Left cardiac atrium (tissue), 4 donors: ENCODE results near the gene IGSF23. TPM values are rescaled to one million over a fixed set of nuclear protein-coding genes. Genes with fewer than 3 reads are reported as not detected.
A peak's percentile ranks its signal among the peaks of the same experiment; 100 is the strongest.
"Not testable (repeated sequence)": the region's sequence is repeated elsewhere in the genome, so short reads cannot be mapped to it uniquely, and the experiment has no call there.

ENCODE experiments used
- ATAC-seq, 2 donors: fragments of 200-7000 bp; cut with Tn5 transposase; one replicate each; pipeline ENCODE4 v1.9.1; 2020; ENCODE audit warnings: mild to moderate bottlenecking in 2 of 2, moderate library complexity in 2 of 2
- DNase-seq: peaks from one replicate; pipeline ENCODE4 v3.0.0-alpha.2; 2020
- intact Hi-C, 2 donors: fragments of 100-400 bp; cut with DNase I; formaldehyde crosslinking; loops; one replicate each; pipeline versions ENCODE4 v1.14.1 to v1.15.1; 2022 to 2023
- microRNA-seq, 2 donors: library from miRNA; unstranded; fragments of <30 nt; microRNA quantifications; one replicate each; pipeline ENCODE4 v1.2.0, GENCODE V29; 2020
- total RNA-seq, 2 donors: library from RNA; stranded (reverse); fragmentation: NEBNext Ultra II Directional; extraction: Animal tissue kit (Norgen Biotek cat#: 25700); gene quantifications; one replicate each; pipeline ENCODE4 v1.2.1, GENCODE V29; 2021
- donor health status: DM: no; HTN: yes; CAD: no.
- donor health status: DM: no; HTN: yes; CAD: no; lungs with severe emphysema.
- donor health status: DM: yes; HTN: yes; CAD: no.
- donor health status: Dilated cardiomyopathy.

IGSF23 gene
- total RNA-seq, 2 donors from 2014 or later, result not detected

- ATAC-seq (no peak), DNase-seq (no peak)
- intact Hi-C loops, result no loop called here
Observed at GRCh38 chr19:44680536-44680935, 67.2 kb downstream of the IGSF23 start.

- DNase-seq, result no peak
- ATAC-seq, result no peak
- intact Hi-C loops, result no loop called here
Observed at GRCh38 chr19:44681992-44682790, 68.8 kb downstream of the IGSF23 start.

GRCh38 chr19:44682807-44683206, 69.4 kb downstream of the IGSF23 start:
- ATAC-seq, result no peak
- no peak for DNase-seq
- intact Hi-C loops, result no loop called here

- ATAC-seq, result peak in 1 of 2 donors; percentile 6
- DNase-seq, result no peak
- intact Hi-C loops, result no loop called here
Observed at GRCh38 chr19:44683434-44684210, 70.3 kb downstream of the IGSF23 start.

GRCh38 chr19:44684396-44684795, 71.0 kb downstream of the IGSF23 start:
- ATAC-seq, intact Hi-C loops: not testable (repeated sequence)

GRCh38 chr19:44684892-44685863, 71.8 kb downstream of the IGSF23 start:
- ATAC-seq (peak; percentile 64 to 65), DNase-seq (peak; percentile 76)
- intact Hi-C loops, result loop anchor here in 1 of 2 donors (5.0 kb wide), 1 partner anchor 162 kb away; the partner anchor contains the start of gene NECTIN2

More at GRCh38 chr19:44684396-44684795, 71.0 kb downstream of the IGSF23 start:
- not testable (repeated sequence) for DNase-seq

GRCh38 chr19:44685877-44686276, 72.5 kb downstream of the IGSF23 start:
- ATAC-seq, result peak in 1 of 2 donors; percentile 41
- intact Hi-C loops, result loop anchor here in 1 of 2 donors (5.0 kb wide), 1 partner anchor 161 kb away; the partner anchor contains the start of gene NECTIN2
- no peak for DNase-seq

Small RNA genes lying within 50 kb of the gene (microRNA-seq; reads per million reads assigned to microRNA genes)
- 0 reads per million in 2 donors for gene MIR4531

Other genes with a start within 250 kb of the IGSF23 start
- 1 to 10 TPM; 3.6 to 3.9 TPM for gene ZNF285, start 212.0 kb upstream of the IGSF23 start, total RNA-seq
- gene ZNF229, start 165.1 kb upstream of the IGSF23 start, total RNA-seq, result 1 to 10 TPM; 5.2 to 5.6 TPM
- 1 to 10 TPM; 3.4 to 4.9 TPM for gene ZNF180, start 113.0 kb upstream of the IGSF23 start, total RNA-seq
- not detected for gene CEACAM20, start 83.9 kb upstream of the IGSF23 start, total RNA-seq
- gene PVR, start 30.3 kb downstream of the IGSF23 start, total RNA-seq, result 10 to 100 TPM; 27.5 to 64.7 TPM
- 1 to 10 TPM; 2.4 to 6.2 TPM for gene CEACAM19, start 57.9 kb downstream of the IGSF23 start, total RNA-seq
- gene CEACAM16, start 85.6 kb downstream of the IGSF23 start, total RNA-seq, result not detected
- 10 to 100 TPM; 22.6 to 65.0 TPM for gene BCL3, start 135.1 kb downstream of the IGSF23 start, total RNA-seq
- gene CBLC, start 164.3 kb downstream of the IGSF23 start, total RNA-seq, result not detected
- 10 to 100 TPM; 76.4 to 76.9 TPM for gene BCAM, start 195.5 kb downstream of the IGSF23 start, total RNA-seq
- gene NECTIN2, start 232.7 kb downstream of the IGSF23 start, total RNA-seq, result 10 to 100 TPM; 54.0 to 94.1 TPM